Mucosa of stomach (tissue), 1 donor: ENCODE measurements around the gene NKG7.
"Not testable (repeated sequence)": the region's sequence is repeated elsewhere in the genome, so short reads cannot be mapped to it uniquely, and the experiment has no call there.

ENCODE experiments used
- H3K27me3 ChIP-seq: one replicate; pipeline ENCODE4 v1.7.0; 2013; ENCODE audit warnings: mild to moderate bottlenecking, low read length; ENCODE audit not compliant: control insufficient read depth, insufficient read depth
- H3K36me3 ChIP-seq: one replicate; pipeline ENCODE4 v1.7.0; 2013; ENCODE audit warnings: low read length; ENCODE audit not compliant: control insufficient read depth, insufficient read depth
- H3K4me1 ChIP-seq: one replicate; pipeline ENCODE4 v1.7.0; 2013; ENCODE audit warnings: mild to moderate bottlenecking, low read length; ENCODE audit not compliant: control insufficient read depth, insufficient read depth
- H3K4me3 ChIP-seq: one replicate; pipeline ENCODE4 v1.7.0; 2013; ENCODE audit warnings: low read length
- H3K9ac ChIP-seq: one replicate; pipeline ENCODE4 v1.7.0; 2013; ENCODE audit warnings: mild to moderate bottlenecking, low read length, moderate library complexity
- H3K9me3 ChIP-seq: one replicate; pipeline ENCODE4 v1.7.0; 2013; ENCODE audit warnings: mild to moderate bottlenecking, low read length, moderate library complexity; ENCODE audit not compliant: control insufficient read depth
- donor health status: Pancreatic carcinoma.

Gene NKG7

GRCh38 chr19:51402117-51402516, 29.7 kb upstream of the NKG7 start:
- Histone ChIP-seq H3K4me1 (no peaks in the 10 kb centered on the region), H3K9ac (no peak overlapping the region), H3K4me3 (no peak overlapping the region), H3K9me3 (no peaks in the 10 kb centered on the region), H3K36me3 (no peaks in the 10 kb centered on the region), H3K27me3 (no peaks in the 10 kb centered on the region)

GRCh38 chr19:51399936-51400335, 27.5 kb upstream of the NKG7 start:
- H3K4me3 ChIP-seq, H3K27me3 ChIP-seq, H3K9me3 ChIP-seq, H3K9ac ChIP-seq, H3K4me1 ChIP-seq, H3K36me3 ChIP-seq: not testable (repeated sequence)

- Histone ChIP-seq H3K27me3 (no peaks in the 10 kb centered on the region), H3K9me3 (no peaks in the 10 kb centered on the region), H3K4me3 (no peak overlapping the region), H3K36me3 (no peaks in the 10 kb centered on the region), H3K9ac (no peak overlapping the region), H3K4me1 (peaks cover 4% of the 10 kb centered on the region)
These were observed 26.8 kb upstream of the NKG7 start for GRCh38 chr19:51399231-51399630.

- Histone ChIP-seq H3K27me3 (no peaks in the 10 kb centered on the region), H3K36me3 (no peaks in the 10 kb centered on the region), H3K9me3 (no peaks in the 10 kb centered on the region), H3K9ac (no peak overlapping the region), H3K4me3 (no peak overlapping the region), H3K4me1 (peaks cover 9% of the 10 kb centered on the region)
These were observed 25.7 kb upstream of the NKG7 start for GRCh38 chr19:51398096-51398704.

- H3K9ac ChIP-seq, H3K4me1 ChIP-seq, H3K4me3 ChIP-seq, H3K36me3 ChIP-seq, H3K27me3 ChIP-seq, H3K9me3 ChIP-seq: not testable (repeated sequence)
These were observed 25.0 kb upstream of the NKG7 start for GRCh38 chr19:51397453-51397852.

GRCh38 chr19:51396175-51396574, 23.7 kb upstream of the NKG7 start:
- H3K9ac ChIP-seq, result no peak overlapping the region

GRCh38 chr19:51394050-51394836, 21.8 kb upstream of the NKG7 start:
- H3K36me3 ChIP-seq, result no peaks in the 10 kb centered on the region
- peaks cover 9% of the 10 kb centered on the region for H3K4me1 ChIP-seq
- H3K9ac ChIP-seq, result peak overlapping the region; percentile 60
- no peaks in the 10 kb centered on the region for H3K27me3 ChIP-seq
- no peaks in the 10 kb centered on the region for H3K9me3 ChIP-seq
- peak overlapping the region; percentile 53 for H3K4me3 ChIP-seq

More at GRCh38 chr19:51396175-51396574, 23.7 kb upstream of the NKG7 start:
- H3K4me1 ChIP-seq, result peaks cover 9% of the 10 kb centered on the region
- H3K36me3 ChIP-seq, result no peaks in the 10 kb centered on the region
- H3K4me3 ChIP-seq, result no peak overlapping the region
- H3K9me3 ChIP-seq, result no peaks in the 10 kb centered on the region
- no peaks in the 10 kb centered on the region for H3K27me3 ChIP-seq

- H3K4me1 ChIP-seq, result peaks cover 9% of the 10 kb centered on the region
- no peaks in the 10 kb centered on the region for H3K36me3 ChIP-seq
- no peaks in the 10 kb centered on the region for H3K27me3 ChIP-seq
- H3K9me3 ChIP-seq, result no peaks in the 10 kb centered on the region
- H3K9ac ChIP-seq, result no peak overlapping the region
- H3K4me3 ChIP-seq, result no peak overlapping the region
These were observed 20.2 kb upstream of the NKG7 start for GRCh38 chr19:51392701-51393100.

GRCh38 chr19:51391073-51391611, 18.7 kb upstream of the NKG7 start:
- no peaks in the 10 kb centered on the region for H3K27me3 ChIP-seq
- no peaks in the 10 kb centered on the region for H3K9me3 ChIP-seq
- H3K4me1 ChIP-seq, result peaks cover 9% of the 10 kb centered on the region
- H3K4me3 ChIP-seq, result no peak overlapping the region
- H3K36me3 ChIP-seq, result no peaks in the 10 kb centered on the region
- peak overlapping the region; percentile 20 for H3K9ac ChIP-seq

GRCh38 chr19:51389143-51389542, 16.7 kb upstream of the NKG7 start:
- Histone ChIP-seq H3K9me3 (no peaks in the 10 kb centered on the region), H3K27me3 (no peaks in the 10 kb centered on the region), H3K9ac (no peak overlapping the region), H3K4me3 (no peak overlapping the region), H3K4me1 (peaks cover 4% of the 10 kb centered on the region), H3K36me3 (no peaks in the 10 kb centered on the region)

GRCh38 chr19:51387924-51388389, 15.5 kb upstream of the NKG7 start, which contains the start of gene LIM2:
TSS of gene LIM2 (minus strand) at chr19:51387974. CDS start at chr19:51387443, 531 bp downstream.
- H3K4me1 ChIP-seq, result no peaks in the 10 kb centered on the region
- H3K9me3 ChIP-seq, result no peaks in the 10 kb centered on the region
- no peak within 1 kb of the TSS for H3K4me3 ChIP-seq
- no peaks in the 10 kb centered on the region for H3K27me3 ChIP-seq
- H3K36me3 ChIP-seq, result no peaks in the 10 kb centered on the region
- no peak within 1 kb of the TSS for H3K9ac ChIP-seq

GRCh38 chr19:51386882-51387520, 14.5 kb upstream of the NKG7 start:
- Histone ChIP-seq H3K9ac (no peak overlapping the region), H3K9me3 (no peaks in the 10 kb centered on the region), H3K4me1 (no peaks in the 10 kb centered on the region), H3K27me3 (no peaks in the 10 kb centered on the region), H3K4me3 (no peak overlapping the region), H3K36me3 (no peaks in the 10 kb centered on the region)
